ENCODE data around the gene ADCY1. TPM values are rescaled to one million over a fixed set of nuclear protein-coding genes. Genes with fewer than 3 reads are reported as not detected.
"Not testable (repeated sequence)": the region's sequence is repeated elsewhere in the genome, so short reads cannot be mapped to it uniquely, and the experiment has no call there.

The ADCY1 gene
- total RNA-seq, 2 experiments from 2014 or later = 0.03 TPM; not detected in 1

GRCh38 chr7:45756333-45756732 is 182.2 kb downstream of the ADCY1 start:
- H3K27me3 ChIP-seq (ENCODE audit: control insufficient read depth in 1 of 2, insufficient read depth in 2 of 2, low read length in 2 of 2); ATAC-seq (ENCODE audit: poor library complexity); H3K9me3 ChIP-seq (ENCODE audit: control insufficient read depth in 1 of 2, insufficient read depth in 1 of 2, low read length in 2 of 2); intact Hi-C loops (cut with DNase I, micrococcal nuclease); H3K27me3 Mint-ChIP-seq; H3K9me3 Mint-ChIP-seq; H3K27ac ChIP-seq (ENCODE audit: low read depth in 1 of 2, low read length in 2 of 2); H3K4me1 ChIP-seq (ENCODE audit: insufficient read depth, low read length); POLR2A ChIA-PET; DNase-seq; H3K4me3 Mint-ChIP-seq; H3K4me3 ChIP-seq (ENCODE audit: low read length); CTCF ChIA-PET: not testable (repeated sequence)
- Mint-ChIP-seq H3K36me3 (ENCODE audit: low read depth) (peaks cover 46% of the 10 kb centered on the region), H3K27ac (peak overlapping the region; percentile 49), H3K4me1 (ENCODE audit: low read depth) (peaks cover 10% of the 10 kb centered on the region)
- peaks cover 14% of the 10 kb centered on the region for H3K36me3 ChIP-seq (ENCODE audit: insufficient read depth, low read length)

- H3K27me3 Mint-ChIP-seq; intact Hi-C loops (cut with DNase I, micrococcal nuclease); POLR2A ChIA-PET; H3K4me3 ChIP-seq (ENCODE audit: low read length); H3K4me1 ChIP-seq (ENCODE audit: insufficient read depth, low read length); H3K27ac ChIP-seq (ENCODE audit: low read depth in 1 of 2, low read length in 2 of 2); ATAC-seq (ENCODE audit: poor library complexity); H3K4me3 Mint-ChIP-seq; H3K9me3 ChIP-seq (ENCODE audit: control insufficient read depth in 1 of 2, insufficient read depth in 1 of 2, low read length in 2 of 2); H3K9me3 Mint-ChIP-seq; CTCF ChIA-PET; H3K27me3 ChIP-seq (ENCODE audit: control insufficient read depth in 1 of 2, insufficient read depth in 2 of 2, low read length in 2 of 2): not testable (repeated sequence)
- peaks cover 42% of the 10 kb centered on the region for H3K36me3 Mint-ChIP-seq (ENCODE audit: low read depth)
- DNase-seq = peak in 3 of 14 experiments; percentile 23 to 30 (median 30)
- peaks cover 12% of the 10 kb centered on the region for H3K36me3 ChIP-seq (ENCODE audit: insufficient read depth, low read length)
- H3K4me1 Mint-ChIP-seq (ENCODE audit: low read depth) = peaks cover 14% of the 10 kb centered on the region
- peak overlapping the region; percentile 49 for H3K27ac Mint-ChIP-seq
Measured at GRCh38 chr7:45756757-45757156, 182.6 kb downstream of the ADCY1 start.

- H3K4me3 ChIP-seq (ENCODE audit: low read length); H3K9me3 ChIP-seq (ENCODE audit: control insufficient read depth in 1 of 2, insufficient read depth in 1 of 2, low read length in 2 of 2); H3K9me3 Mint-ChIP-seq; DNase-seq; intact Hi-C loops (cut with DNase I, micrococcal nuclease); CTCF ChIA-PET; H3K27ac Mint-ChIP-seq; ATAC-seq (ENCODE audit: poor library complexity); POLR2A ChIA-PET; H3K27ac ChIP-seq (ENCODE audit: low read depth in 1 of 2, low read length in 2 of 2); H3K4me1 ChIP-seq (ENCODE audit: insufficient read depth, low read length); H3K36me3 ChIP-seq (ENCODE audit: insufficient read depth, low read length); H3K4me3 Mint-ChIP-seq; H3K27me3 ChIP-seq (ENCODE audit: control insufficient read depth in 1 of 2, insufficient read depth in 2 of 2, low read length in 2 of 2); H3K27me3 Mint-ChIP-seq: not testable (repeated sequence)
- peaks cover 38% of the 10 kb centered on the region for H3K4me1 Mint-ChIP-seq (ENCODE audit: low read depth)
- peaks cover 49% of the 10 kb centered on the region for H3K36me3 Mint-ChIP-seq (ENCODE audit: low read depth)
Measured at GRCh38 chr7:45759464-45759863, 185.3 kb downstream of the ADCY1 start.

- H3K4me3 Mint-ChIP-seq; H3K27me3 ChIP-seq (ENCODE audit: control insufficient read depth in 1 of 2, insufficient read depth in 2 of 2, low read length in 2 of 2); intact Hi-C loops (cut with DNase I, micrococcal nuclease); CTCF ChIA-PET; H3K4me1 ChIP-seq (ENCODE audit: insufficient read depth, low read length); POLR2A ChIA-PET; ATAC-seq (ENCODE audit: poor library complexity); H3K36me3 ChIP-seq (ENCODE audit: insufficient read depth, low read length); H3K27ac Mint-ChIP-seq; H3K9me3 ChIP-seq (ENCODE audit: control insufficient read depth in 1 of 2, insufficient read depth in 1 of 2, low read length in 2 of 2); DNase-seq; H3K27me3 Mint-ChIP-seq; H3K9me3 Mint-ChIP-seq; H3K4me3 ChIP-seq (ENCODE audit: low read length); H3K27ac ChIP-seq (ENCODE audit: low read depth in 1 of 2, low read length in 2 of 2): not testable (repeated sequence)
- Mint-ChIP-seq H3K36me3 (ENCODE audit: low read depth) (peaks cover 31% of the 10 kb centered on the region), H3K4me1 (ENCODE audit: low read depth) (peaks cover 41% of the 10 kb centered on the region)
Measured at GRCh38 chr7:45761545-45762205, 187.5 kb downstream of the ADCY1 start.

GRCh38 chr7:45762225-45762994 is 188.2 kb downstream of the ADCY1 start:
- not testable (repeated sequence) for H3K4me3 ChIP-seq (ENCODE audit: low read length)

GRCh38 chr7:45768516-45769394 is 194.6 kb downstream of the ADCY1 start:
- POLR2A ChIA-PET = interaction anchor here (1.2 to 1.3 kb wide), 2 partner anchors 11 to 152 kb away, joined by 3 read pairs; partner anchors contain the start of gene IGFBP3
- Histone ChIP-seq H3K27ac (ENCODE audit: low read depth in 1 of 2, low read length in 2 of 2) (peak overlapping the region; percentile 59 to 87), H3K4me1 (ENCODE audit: insufficient read depth, low read length) (peaks cover 17% of the 10 kb centered on the region), H3K4me3 (ENCODE audit: low read length) (peak overlapping the region; percentile 82)
- H3K9me3 Mint-ChIP-seq; CTCF ChIA-PET; H3K27me3 Mint-ChIP-seq; H3K36me3 ChIP-seq (ENCODE audit: insufficient read depth, low read length); intact Hi-C loops (cut with DNase I, micrococcal nuclease); H3K27me3 ChIP-seq (ENCODE audit: control insufficient read depth in 1 of 2, insufficient read depth in 2 of 2, low read length in 2 of 2); H3K9me3 ChIP-seq (ENCODE audit: control insufficient read depth in 1 of 2, insufficient read depth in 1 of 2, low read length in 2 of 2): not testable (repeated sequence)
- ATAC-seq (ENCODE audit: poor library complexity) (peak; percentile 97), DNase-seq (peak; percentile 93 to 99 (median 96))
- Mint-ChIP-seq H3K4me3 (peak overlapping the region; percentile 97), H3K4me1 (ENCODE audit: low read depth) (peaks cover 24% of the 10 kb centered on the region), H3K27ac (peak overlapping the region; percentile 99), H3K36me3 (ENCODE audit: low read depth) (peaks cover 20% of the 10 kb centered on the region)

More at GRCh38 chr7:45762225-45762994, 188.2 kb downstream of the ADCY1 start:
- H3K36me3 ChIP-seq (ENCODE audit: insufficient read depth, low read length); H3K4me1 ChIP-seq (ENCODE audit: insufficient read depth, low read length); H3K9me3 Mint-ChIP-seq; intact Hi-C loops (cut with DNase I, micrococcal nuclease); H3K9me3 ChIP-seq (ENCODE audit: control insufficient read depth in 1 of 2, insufficient read depth in 1 of 2, low read length in 2 of 2); H3K27me3 Mint-ChIP-seq; H3K27ac ChIP-seq (ENCODE audit: low read depth in 1 of 2, low read length in 2 of 2); H3K27me3 ChIP-seq (ENCODE audit: control insufficient read depth in 1 of 2, insufficient read depth in 2 of 2, low read length in 2 of 2); CTCF ChIA-PET; ATAC-seq (ENCODE audit: poor library complexity); POLR2A ChIA-PET; H3K4me3 Mint-ChIP-seq; H3K27ac Mint-ChIP-seq; DNase-seq: not testable (repeated sequence)
- peaks cover 23% of the 10 kb centered on the region for H3K36me3 Mint-ChIP-seq (ENCODE audit: low read depth)
- peaks cover 38% of the 10 kb centered on the region for H3K4me1 Mint-ChIP-seq (ENCODE audit: low read depth)

Data from CD4-positive, alpha-beta T cell (primary cell).